ENCODE data around the gene MYO1E.

The MYO1E gene

GRCh38 chr15:59296181-59296617 is 76.5 kb downstream of the MYO1E start:
- no peaks in the 10 kb centered on the region for H3K27me3 ChIP-seq (ENCODE audit: control insufficient read depth, low read length)
- H3K4me1 ChIP-seq (ENCODE audit: control insufficient read depth, low read length), result peaks cover 54% of the 10 kb centered on the region
- no peaks in the 10 kb centered on the region for H3K9me3 ChIP-seq (ENCODE audit: control insufficient read depth, insufficient read depth, low read length)
- TF ChIP-seq CTCF (IDR thresholded peaks at IDR 0.05; ENCODE audit: low read depth, low read length, poor library complexity, severe bottlenecking), result no peak
- no peak for TF ChIP-seq EZH2phosphoT487 (IDR thresholded peaks at IDR 0.05; ENCODE audit: borderline replicate concordance, low read length)
- no peak overlapping the region for H3K27ac ChIP-seq (ENCODE audit: low read depth, low read length)
- no peak overlapping the region for H3K4me3 ChIP-seq (ENCODE audit: low read length)
- peaks cover 33% of the 10 kb centered on the region for H3K79me2 ChIP-seq (ENCODE audit: control insufficient read depth, low read length)
- H3K4me2 ChIP-seq (ENCODE audit: low read length), result no peak overlapping the region
- peaks cover 2% of the 10 kb centered on the region; the same call in 1 of the 2 replicates for H3F3A ChIP-seq (ENCODE audit: control insufficient read depth, insufficient read depth)
- no peaks in the 10 kb centered on the region for H3K36me3 ChIP-seq (ENCODE audit: control insufficient read depth, low read length)
- H4K20me1 ChIP-seq (ENCODE audit: control insufficient read depth, insufficient read depth, low read depth, low read length), result no peaks in the 10 kb centered on the region
- H3K9me2 ChIP-seq (replicated peaks; ENCODE audit: control insufficient read depth, low read length), result no peaks in the 10 kb centered on the region

- H3F3A ChIP-seq (ENCODE audit: control insufficient read depth, insufficient read depth), result no peaks in the 10 kb centered on the region
- H3K9me2 ChIP-seq (replicated peaks; ENCODE audit: control insufficient read depth, low read length), result no peaks in the 10 kb centered on the region
- no peak overlapping the region for H3K4me3 ChIP-seq (ENCODE audit: low read length)
- TF ChIP-seq EZH2phosphoT487 (IDR thresholded peaks at IDR 0.05; ENCODE audit: borderline replicate concordance, low read length) (no peak), CTCF (IDR thresholded peaks at IDR 0.05; ENCODE audit: low read depth, low read length, poor library complexity, severe bottlenecking) (no peak)
- no peaks in the 10 kb centered on the region for H4K20me1 ChIP-seq (ENCODE audit: control insufficient read depth, insufficient read depth, low read depth, low read length)
- H3K27ac ChIP-seq (ENCODE audit: low read depth, low read length), result no peak overlapping the region
- H3K79me2 ChIP-seq (ENCODE audit: control insufficient read depth, low read length), result peaks cover 38% of the 10 kb centered on the region
- no peaks in the 10 kb centered on the region for H3K36me3 ChIP-seq (ENCODE audit: control insufficient read depth, low read length)
- peaks cover 54% of the 10 kb centered on the region for H3K4me1 ChIP-seq (ENCODE audit: control insufficient read depth, low read length)
- H3K9me3 ChIP-seq (ENCODE audit: control insufficient read depth, insufficient read depth, low read length), result no peaks in the 10 kb centered on the region
- no peak overlapping the region for H3K4me2 ChIP-seq (ENCODE audit: low read length)
- no peaks in the 10 kb centered on the region for H3K27me3 ChIP-seq (ENCODE audit: control insufficient read depth, low read length)
Observed at GRCh38 chr15:59295261-59296001, 77.2 kb downstream of the MYO1E start.

GRCh38 chr15:59294574-59295260 is 78.0 kb downstream of the MYO1E start:
- Histone ChIP-seq H3K4me3 (ENCODE audit: low read length) (no peak overlapping the region), H4K20me1 (ENCODE audit: control insufficient read depth, insufficient read depth, low read depth, low read length) (no peaks in the 10 kb centered on the region), H3K9me2 (replicated peaks; ENCODE audit: control insufficient read depth, low read length) (no peaks in the 10 kb centered on the region), H3K36me3 (ENCODE audit: control insufficient read depth, low read length) (no peaks in the 10 kb centered on the region), H3K4me1 (ENCODE audit: control insufficient read depth, low read length) (peaks cover 49% of the 10 kb centered on the region), H3K9me3 (ENCODE audit: control insufficient read depth, insufficient read depth, low read length) (no peaks in the 10 kb centered on the region), H3K4me2 (ENCODE audit: low read length) (no peak overlapping the region), H3K27me3 (ENCODE audit: control insufficient read depth, low read length) (no peaks in the 10 kb centered on the region), H3K79me2 (ENCODE audit: control insufficient read depth, low read length) (peaks cover 39% of the 10 kb centered on the region), H3F3A (ENCODE audit: control insufficient read depth, insufficient read depth) (no peaks in the 10 kb centered on the region), H3K27ac (ENCODE audit: low read depth, low read length) (no peak overlapping the region)
- TF ChIP-seq CTCF (IDR thresholded peaks at IDR 0.05; ENCODE audit: low read depth, low read length, poor library complexity, severe bottlenecking), result no peak
- no peak for TF ChIP-seq EZH2phosphoT487 (IDR thresholded peaks at IDR 0.05; ENCODE audit: borderline replicate concordance, low read length)
